ENCODE measurements around the gene PLK2. TPM values are rescaled to one million over a fixed set of nuclear protein-coding genes. Genes with fewer than 3 reads are reported as not detected.

PLK2 gene
- total RNA-seq, 1 donor from 2014 or later = 39.1 TPM

DNA sequence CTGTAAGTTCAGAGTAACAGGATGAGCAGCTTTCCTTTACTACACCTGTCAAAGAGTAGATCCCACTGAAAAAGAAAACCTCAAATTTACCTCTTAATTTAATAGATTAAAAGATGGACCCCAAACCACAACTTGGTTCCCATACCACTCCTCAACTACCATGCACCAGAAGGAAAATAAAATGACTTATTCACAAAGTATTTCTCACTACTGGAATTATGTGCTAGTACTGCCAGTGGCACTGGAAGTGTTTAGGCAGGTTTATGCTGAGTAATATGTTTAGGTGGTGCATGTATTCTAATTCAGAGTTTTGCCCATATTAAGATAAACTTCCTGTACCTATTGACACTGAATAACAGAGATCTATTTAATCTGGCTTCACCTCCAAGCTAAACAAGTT is 6.6 kb downstream of the PLK2 start:
- Mint-ChIP-seq H3K27ac (no peak overlapping the region), H3K27me3 (ENCODE audit: insufficient read depth) (peaks cover 27% of the 10 kb centered on the region), H3K36me3 (ENCODE audit: low read depth) (peaks cover 10% of the 10 kb centered on the region), H3K4me3 (no peak overlapping the region), H3K4me1 (ENCODE audit: low read depth) (no peaks in the 10 kb centered on the region), H3K9me3 (no peaks in the 10 kb centered on the region)
- intact Hi-C loops (cut with micrococcal nuclease) = no loop called here
- no peak for DNase-seq (ENCODE audit: low spot score)

DNA sequence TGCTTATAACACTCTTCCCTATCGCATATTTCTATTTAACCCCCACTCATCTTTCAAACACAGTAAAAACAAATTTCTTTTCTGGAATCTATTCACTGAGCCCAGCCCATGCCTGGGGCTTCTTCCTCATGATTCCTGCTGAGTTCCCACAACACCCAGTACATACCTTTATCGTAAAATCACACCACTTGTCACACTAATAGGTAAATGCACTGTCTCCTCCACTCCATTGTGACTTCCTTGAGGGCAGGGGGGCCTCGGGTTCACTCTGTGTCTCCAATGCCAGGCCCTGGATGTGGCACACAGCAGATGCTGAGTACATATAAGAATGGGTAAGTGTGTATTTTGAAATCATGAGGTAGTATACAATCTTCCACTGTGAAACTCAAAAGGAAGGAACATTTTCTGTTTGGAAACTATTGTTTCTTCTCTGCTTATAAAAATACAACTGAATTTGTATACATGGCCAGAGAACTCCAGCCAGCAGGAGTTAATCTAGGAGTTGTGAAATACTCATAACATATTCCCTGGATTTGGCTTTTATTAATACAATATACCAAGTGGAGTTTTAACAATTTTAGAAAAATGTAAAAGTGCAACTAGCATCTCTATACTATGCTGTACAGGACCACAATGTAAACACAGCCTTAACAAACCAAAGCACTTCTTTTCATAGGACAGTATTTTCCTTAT is 7.2 kb downstream of the PLK2 start:
- Mint-ChIP-seq H3K27ac (no peak overlapping the region), H3K36me3 (ENCODE audit: low read depth) (peaks cover 10% of the 10 kb centered on the region), H3K27me3 (ENCODE audit: insufficient read depth) (peaks cover 22% of the 10 kb centered on the region), H3K4me1 (ENCODE audit: low read depth) (no peaks in the 10 kb centered on the region), H3K4me3 (no peak overlapping the region), H3K9me3 (no peaks in the 10 kb centered on the region)
- intact Hi-C loops (cut with micrococcal nuclease) = no loop called here
- no peak for DNase-seq (ENCODE audit: low spot score)

DNA sequence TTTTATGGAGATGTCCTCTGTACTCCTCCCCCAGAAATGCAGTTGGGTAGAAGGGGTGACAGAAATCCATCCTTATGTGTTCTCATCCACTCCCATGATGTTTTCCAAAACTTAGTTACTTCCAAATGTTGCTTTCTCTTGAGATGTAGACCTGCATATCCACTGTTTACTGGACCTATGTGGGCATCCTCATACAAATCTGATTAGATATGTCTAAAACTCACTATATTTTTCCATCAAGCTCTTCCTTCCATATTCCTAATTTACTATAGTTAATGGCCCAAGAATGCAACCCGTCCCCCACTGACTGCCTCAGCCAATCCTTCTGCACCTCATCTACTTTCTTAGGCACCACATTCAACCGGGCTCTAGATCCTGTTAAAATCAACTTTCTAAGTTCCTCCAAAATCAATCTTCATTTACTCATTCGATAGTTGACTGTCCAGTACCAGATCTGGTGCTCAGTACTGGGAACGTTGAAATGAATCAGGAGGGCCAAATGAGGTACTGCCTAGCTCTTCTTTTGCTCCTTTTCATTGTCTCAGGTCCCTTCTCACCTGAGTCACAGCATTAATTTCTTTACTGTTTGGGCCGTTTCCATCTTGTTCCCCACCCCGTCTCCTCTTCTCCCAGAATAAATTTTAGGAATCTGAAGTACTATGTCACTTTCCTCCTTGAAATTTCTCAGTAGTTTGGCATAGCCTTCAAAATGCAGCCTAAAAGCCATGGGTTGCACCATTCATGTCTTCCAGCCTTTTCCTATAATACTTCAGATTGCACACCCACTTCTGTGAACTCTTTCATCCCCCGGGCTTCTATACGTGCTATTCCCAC is 7.9 kb downstream of the PLK2 start:
- intact Hi-C loops (cut with micrococcal nuclease) = no loop called here
- peaks cover 10% of the 10 kb centered on the region for H3K36me3 Mint-ChIP-seq (ENCODE audit: low read depth)

DNA sequence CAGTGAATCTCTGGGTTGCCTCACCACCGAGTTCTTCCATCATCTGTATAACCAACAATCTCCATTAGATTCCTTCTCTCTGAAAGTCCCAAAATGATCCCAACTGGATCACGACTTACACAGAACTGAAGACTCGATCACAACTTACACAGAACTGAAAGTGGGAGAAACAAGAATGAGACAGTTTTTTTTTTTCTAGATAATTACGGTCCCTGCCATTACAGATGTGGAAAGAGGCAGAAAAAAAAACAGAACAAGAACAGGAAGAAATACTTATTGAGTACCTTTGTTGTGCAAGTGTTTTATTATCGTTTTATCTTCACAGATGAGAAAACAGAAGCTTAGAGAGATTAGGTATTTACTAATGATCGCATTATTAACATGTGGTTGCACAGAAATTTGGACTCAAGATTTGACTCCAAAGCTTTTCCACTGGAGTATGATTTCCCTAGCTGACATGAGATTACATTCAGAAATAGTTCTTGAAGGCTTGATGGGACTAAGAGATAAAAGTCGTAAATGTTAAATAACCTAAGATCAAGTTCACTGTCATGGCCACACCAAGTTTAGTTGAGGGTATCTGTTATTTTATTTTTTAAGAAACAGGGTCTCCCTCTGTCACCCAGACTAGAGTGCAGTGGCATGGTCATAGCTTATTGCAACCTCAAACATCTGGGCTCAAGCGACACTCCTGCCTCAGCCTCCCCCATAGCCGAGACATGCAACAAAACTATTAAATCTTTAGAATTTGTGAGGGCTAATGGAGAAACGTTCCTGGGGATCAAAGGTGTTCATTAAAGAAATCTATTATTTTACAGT is 8.9 kb downstream of the PLK2 start:
- Mint-ChIP-seq H3K4me3 (no peak overlapping the region), H3K9me3 (no peaks in the 10 kb centered on the region), H3K36me3 (ENCODE audit: low read depth) (peaks cover 9% of the 10 kb centered on the region), H3K27me3 (ENCODE audit: insufficient read depth) (peaks cover 21% of the 10 kb centered on the region), H3K27ac (no peak overlapping the region), H3K4me1 (ENCODE audit: low read depth) (no peaks in the 10 kb centered on the region)
- no peak for DNase-seq (ENCODE audit: low spot score)
- intact Hi-C loops (cut with micrococcal nuclease) = no loop called here

More for the DNA sequence above, 7.9 kb downstream of the PLK2 start:
- Mint-ChIP-seq H3K27me3 (ENCODE audit: insufficient read depth) (peaks cover 22% of the 10 kb centered on the region), H3K27ac (no peak overlapping the region), H3K9me3 (no peaks in the 10 kb centered on the region), H3K4me1 (ENCODE audit: low read depth) (no peaks in the 10 kb centered on the region), H3K4me3 (no peak overlapping the region)
- DNase-seq (ENCODE audit: low spot score) = no peak

- intact Hi-C loops (cut with micrococcal nuclease) = no loop called here
- no peak for DNase-seq (ENCODE audit: low spot score)
- Mint-ChIP-seq H3K27ac (no peak overlapping the region), H3K36me3 (ENCODE audit: low read depth) (peaks cover 5% of the 10 kb centered on the region), H3K4me1 (ENCODE audit: low read depth) (no peaks in the 10 kb centered on the region), H3K27me3 (ENCODE audit: insufficient read depth) (peaks cover 19% of the 10 kb centered on the region), H3K9me3 (no peaks in the 10 kb centered on the region), H3K4me3 (no peak overlapping the region)
Measured at GRCh38 chr5:58450018-58450417, 9.9 kb downstream of the PLK2 start.

DNA sequence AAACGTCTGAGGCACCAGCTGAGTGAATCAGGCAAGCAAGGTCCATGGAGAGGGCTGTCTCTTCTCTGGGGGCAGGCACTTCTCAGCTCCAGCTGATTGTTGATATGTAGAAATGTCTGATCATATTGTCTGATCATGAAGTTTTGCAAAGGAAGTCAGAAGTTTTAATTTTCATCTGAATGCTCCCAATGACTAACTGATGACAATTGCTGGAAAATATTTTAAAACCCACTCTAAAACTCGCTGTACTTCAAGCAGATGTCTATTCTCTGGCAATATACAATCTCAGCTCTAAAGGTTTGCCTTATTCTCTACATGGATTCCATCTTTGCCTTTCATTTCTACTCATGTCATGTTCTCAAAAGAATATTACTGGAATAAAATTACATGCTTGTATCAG is 12.7 kb downstream of the PLK2 start:
- Mint-ChIP-seq H3K27me3 (ENCODE audit: insufficient read depth) (peaks cover 14% of the 10 kb centered on the region), H3K27ac (no peak overlapping the region), H3K4me1 (ENCODE audit: low read depth) (no peaks in the 10 kb centered on the region), H3K36me3 (ENCODE audit: low read depth) (no peaks in the 10 kb centered on the region), H3K9me3 (no peaks in the 10 kb centered on the region), H3K4me3 (no peak overlapping the region)
- DNase-seq (ENCODE audit: low spot score) = no peak
- intact Hi-C loops (cut with micrococcal nuclease) = no loop called here

DNA sequence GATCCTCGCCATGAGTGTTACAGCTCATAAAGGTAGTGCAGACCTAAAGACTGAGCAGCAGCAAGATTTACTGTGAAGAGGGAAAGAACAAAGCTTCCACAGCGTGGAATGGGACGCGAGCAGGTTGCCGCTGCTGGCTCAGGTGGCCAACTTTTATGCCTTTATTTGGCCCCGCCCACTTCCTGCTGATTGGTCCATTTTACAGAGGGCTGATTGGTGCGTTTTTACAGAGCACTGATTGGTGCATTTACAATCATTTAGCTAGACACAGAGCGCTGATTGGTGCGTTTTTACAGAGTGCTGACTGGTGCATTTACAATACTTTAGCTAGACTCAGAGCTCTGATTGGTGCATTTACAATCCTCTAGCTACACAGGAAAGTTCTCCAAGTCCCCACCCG is 13.9 kb downstream of the PLK2 start:
- peaks cover 13% of the 10 kb centered on the region for H3K27me3 Mint-ChIP-seq (ENCODE audit: insufficient read depth)
- intact Hi-C loops (cut with micrococcal nuclease) = no loop called here
- H3K9me3 Mint-ChIP-seq = no peaks in the 10 kb centered on the region
- no peak overlapping the region for H3K27ac Mint-ChIP-seq
- H3K4me1 Mint-ChIP-seq (ENCODE audit: low read depth) = no peaks in the 10 kb centered on the region
- DNase-seq (ENCODE audit: low spot score) = no peak
- no peaks in the 10 kb centered on the region for H3K36me3 Mint-ChIP-seq (ENCODE audit: low read depth)
- no peak overlapping the region for H3K4me3 Mint-ChIP-seq

DNA sequence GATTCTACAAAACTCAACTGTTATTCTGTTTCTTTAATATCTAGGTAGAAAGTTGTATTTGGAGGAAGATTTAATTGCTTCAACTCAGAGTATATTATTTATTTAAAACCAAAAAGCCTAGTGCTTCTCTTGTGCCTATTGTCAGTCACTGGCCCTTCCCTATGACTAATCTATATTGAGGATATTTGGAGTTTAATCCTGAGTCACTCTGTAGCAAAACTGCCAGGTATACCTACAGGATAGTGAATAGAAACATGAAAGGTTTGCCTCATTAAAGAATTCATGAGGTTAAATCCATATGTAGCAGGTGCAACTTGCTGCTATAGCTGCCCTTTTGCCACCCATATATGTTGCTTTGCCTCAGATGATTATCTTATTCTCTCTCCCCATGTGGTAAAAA is 15.1 kb downstream of the PLK2 start:
- Mint-ChIP-seq H3K4me3 (no peak overlapping the region), H3K36me3 (ENCODE audit: low read depth) (no peaks in the 10 kb centered on the region), H3K9me3 (no peaks in the 10 kb centered on the region), H3K27ac (no peak overlapping the region), H3K4me1 (ENCODE audit: low read depth) (no peaks in the 10 kb centered on the region), H3K27me3 (ENCODE audit: insufficient read depth) (peaks cover 13% of the 10 kb centered on the region)
- DNase-seq (ENCODE audit: low spot score) = no peak
- intact Hi-C loops (cut with micrococcal nuclease) = no loop called here

DNA sequence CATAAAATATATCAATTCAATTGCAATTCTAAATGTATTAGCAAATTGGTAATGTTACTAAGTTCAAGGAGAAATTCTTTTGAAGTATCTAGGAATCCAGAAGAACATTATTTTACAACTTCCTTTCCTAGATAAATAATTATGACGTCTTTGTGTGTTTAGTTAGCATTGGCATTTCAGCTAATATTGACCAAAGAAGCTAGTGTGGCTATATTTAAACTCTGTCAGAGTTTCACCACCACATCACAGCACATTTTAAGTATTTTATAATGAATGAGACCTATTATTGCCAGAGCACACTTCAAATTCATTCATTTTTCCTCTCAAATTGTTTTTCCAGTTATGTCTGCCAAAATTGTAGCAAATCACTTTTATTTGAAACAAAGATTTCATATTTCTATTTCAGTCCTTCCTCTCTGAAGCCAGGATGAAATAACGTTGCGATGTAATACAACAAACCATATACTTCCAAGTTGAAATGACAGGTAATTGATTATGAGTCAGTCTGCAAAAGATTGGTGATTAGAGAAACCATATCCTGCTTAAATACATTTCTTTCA is 18.9 kb downstream of the PLK2 start:
- intact Hi-C loops (cut with micrococcal nuclease) = no loop called here
- H3K4me1 Mint-ChIP-seq (ENCODE audit: low read depth) = no peaks in the 10 kb centered on the region
- H3K36me3 Mint-ChIP-seq (ENCODE audit: low read depth) = no peaks in the 10 kb centered on the region

GRCh38 chr5:58439094-58439644 is 20.7 kb downstream of the PLK2 start:
- H3K27me3 Mint-ChIP-seq (ENCODE audit: insufficient read depth) = peaks cover 8% of the 10 kb centered on the region
- H3K36me3 Mint-ChIP-seq (ENCODE audit: low read depth) = no peaks in the 10 kb centered on the region
- intact Hi-C loops (cut with micrococcal nuclease) = no loop called here
- H3K4me3 Mint-ChIP-seq = no peak overlapping the region
- H3K9me3 Mint-ChIP-seq = no peaks in the 10 kb centered on the region
- H3K4me1 Mint-ChIP-seq (ENCODE audit: low read depth) = no peaks in the 10 kb centered on the region
- no peak overlapping the region for H3K27ac Mint-ChIP-seq
- no peak for DNase-seq (ENCODE audit: low spot score)

More for the DNA sequence above, 18.9 kb downstream of the PLK2 start:
- Mint-ChIP-seq H3K27me3 (ENCODE audit: insufficient read depth) (peaks cover 8% of the 10 kb centered on the region), H3K4me3 (no peak overlapping the region), H3K27ac (no peak overlapping the region), H3K9me3 (no peaks in the 10 kb centered on the region)
- DNase-seq (ENCODE audit: low spot score) = no peak

GRCh38 chr5:58437661-58438060 is 22.2 kb downstream of the PLK2 start:
- intact Hi-C loops (cut with micrococcal nuclease) = no loop called here
- peaks cover 8% of the 10 kb centered on the region for H3K27me3 Mint-ChIP-seq (ENCODE audit: insufficient read depth)
- no peak overlapping the region for H3K4me3 Mint-ChIP-seq
- H3K9me3 Mint-ChIP-seq = no peaks in the 10 kb centered on the region
- H3K4me1 Mint-ChIP-seq (ENCODE audit: low read depth) = no peaks in the 10 kb centered on the region
- H3K36me3 Mint-ChIP-seq (ENCODE audit: low read depth) = no peaks in the 10 kb centered on the region
- DNase-seq (ENCODE audit: low spot score) = no peak
- no peak overlapping the region for H3K27ac Mint-ChIP-seq

- H3K27ac Mint-ChIP-seq = no peak overlapping the region
- no peaks in the 10 kb centered on the region for H3K9me3 Mint-ChIP-seq
- no peaks in the 10 kb centered on the region for H3K4me1 Mint-ChIP-seq (ENCODE audit: low read depth)
- no peaks in the 10 kb centered on the region for H3K36me3 Mint-ChIP-seq (ENCODE audit: low read depth)
- no peak overlapping the region for H3K4me3 Mint-ChIP-seq
- no peak for DNase-seq (ENCODE audit: low spot score)
- peaks cover 11% of the 10 kb centered on the region for H3K27me3 Mint-ChIP-seq (ENCODE audit: insufficient read depth)
- intact Hi-C loops (cut with micrococcal nuclease) = no loop called here
Measured at GRCh38 chr5:58431832-58432231, 28.1 kb downstream of the PLK2 start.

All from activated T-helper 1 cell treated with anti-CD3 and anti-CD28 coated beads, Interleukin-12 subunit alpha, Interleukin-12 subunit beta, Interleukin-2, Interleukin-4 antibody, amounts not matched to agents 30 ng/mL and 10 ng/mL and 1 ng/mL, durations not matched to agents 14 hours and 24 hours and 36 hours (primary cell).